Muscle layer of duodenum (tissue), 2 donors: ENCODE results near the gene SCG3.

Experiments used
- H3K27ac ChIP-seq: one replicate; pipeline ENCODE4 v1.7.0; 2013; ENCODE audit warnings: mild to moderate bottlenecking, low read length
- H3K27me3 ChIP-seq: one replicate; pipeline ENCODE4 v1.7.0; 2013; ENCODE audit warnings: low read depth, mild to moderate bottlenecking, control low read depth, low read length
- H3K36me3 ChIP-seq, 2 donors: one replicate each; pipeline ENCODE4 v1.7.0; 2013; ENCODE audit warnings: low read length in 2 of 2, control low read depth in 1 of 2, mild to moderate bottlenecking in 1 of 2; ENCODE audit not compliant: insufficient read depth in 2 of 2, control insufficient read depth in 1 of 2
- H3K4me1 ChIP-seq, 2 donors: one replicate each; pipeline ENCODE4 v1.7.0; 2013; ENCODE audit warnings: low read length in 2 of 2, mild to moderate bottlenecking in 2 of 2, control low read depth in 1 of 2, moderate library complexity in 1 of 2; ENCODE audit not compliant: insufficient read depth in 2 of 2, control insufficient read depth in 1 of 2
- H3K4me3 ChIP-seq, 2 donors: one replicate each; pipeline ENCODE4 v1.7.0; 2013; ENCODE audit warnings: low read length in 2 of 2, low read depth in 1 of 2, mild to moderate bottlenecking in 1 of 2
- H3K9me3 ChIP-seq, 2 donors: one replicate each; pipeline ENCODE4 v1.7.0; 2013; ENCODE audit warnings: low read length in 2 of 2, control low read depth in 1 of 2, mild to moderate bottlenecking in 1 of 2; ENCODE audit not compliant: control insufficient read depth in 1 of 2
- donor health status: healthy.

The SCG3 gene

GRCh38 chr15:51766341-51766740 is 85.0 kb downstream of the SCG3 start:
- Histone ChIP-seq H3K4me1 (peaks cover 0 to 6% of the 10 kb centered on the region in 2 donors), H3K27me3 (no peaks in the 10 kb centered on the region), H3K36me3 (peaks cover 3 to 15% of the 10 kb centered on the region in 2 donors), H3K9me3 (no peaks in the 10 kb centered on the region), H3K4me3 (no peak overlapping the region), H3K27ac (no peak overlapping the region)

GRCh38 chr15:51768018-51768417 is 86.7 kb downstream of the SCG3 start:
- peaks cover 0 to 6% of the 10 kb centered on the region in 2 donors for H3K4me1 ChIP-seq
- peaks cover 3 to 15% of the 10 kb centered on the region in 2 donors for H3K36me3 ChIP-seq
- no peaks in the 10 kb centered on the region for H3K27me3 ChIP-seq
- H3K4me3 ChIP-seq: no peak overlapping the region
- no peaks in the 10 kb centered on the region for H3K9me3 ChIP-seq
- H3K27ac ChIP-seq: no peak overlapping the region
